Thyroid gland (tissue), 4 donors: ENCODE results near the gene KPTN. TPM values are rescaled to one million over a fixed set of nuclear protein-coding genes. Genes with fewer than 3 reads are reported as not detected.
"Not testable (repeated sequence)": the region's sequence is repeated elsewhere in the genome, so short reads cannot be mapped to it uniquely, and the experiment has no call there.

Experiments
- DNase-seq, 2 donors: peaks; one replicate each; pipeline ENCODE4 v3.0.0-alpha.2; 2019
- H3K27ac ChIP-seq, 3 donors: fragments of 200-600 bp; sonication (generic); 1 replicate in 2 of 3; 2 replicates in 1 of 3; pipeline ENCODE4 v1.5.1; 2016 to 2019; ENCODE audit warnings: mild to moderate bottlenecking in 1 of 3, moderate library complexity in 1 of 3
- H3K27me3 ChIP-seq: fragments of 200-600 bp; sonication (generic); one replicate; pipeline ENCODE4 v1.5.1; 2019
- H3K36me3 ChIP-seq, 2 donors: fragments of 200-600 bp; sonication (generic); one replicate each; pipeline ENCODE4 v1.5.1; 2016 to 2019
- H3K4me1 ChIP-seq, 2 donors: fragments of 200-600 bp; sonication (generic); one replicate each; pipeline ENCODE4 v1.5.1; 2017 to 2019
- H3K4me3 ChIP-seq, 3 donors: fragments of 200-600 bp; sonication (generic); replicated peaks in 1 of 3; 1 replicate in 2 of 3; 2 replicates in 1 of 3; pipeline ENCODE4 v1.5.1; 2016; ENCODE audit warnings: mild to moderate bottlenecking in 1 of 3
- H3K9me3 ChIP-seq: fragments of 200-600 bp; sonication (generic); one replicate; pipeline ENCODE4 v1.5.1; 2017
- POLR2A ChIP-seq, 2 donors: fragments of 450-650 bp; IDR thresholded peaks; one replicate each; pipeline ENCODE4 v1.6.1; 2017; ENCODE audit warnings: antibody characterized with exemption in 2 of 2, mild to moderate bottlenecking in 2 of 2, moderate library complexity in 1 of 2
- WGBS, 2 donors: methylation state at CpG; one replicate each; pipeline ENCODE4 v1.1.5; 2017; 5-methylcytosine and 5-hydroxymethylcytosine counted together
- intact Hi-C: fragments of 100-400 bp; cut with DNase I; formaldehyde crosslinking; loops from one replicate; pipeline ENCODE4 v1.15.1; 2023
- total RNA-seq, 4 donors: library from RNA; depleted of rRNA; stranded (reverse); fragments of >200 nt; gene quantifications; one replicate each; pipeline ENCODE4 v1.2.3, GENCODE V29; 2016
- TF ChIP-seq, protein P1 (sequence below), 6 experiments: fragments of 200-600 bp in 3 of 6; fragments of 450-650 bp in 3 of 6; sonication (generic) in 3 of 6; IDR thresholded peaks; one replicate each; pipeline ENCODE4 v1.5.1; 2016 to 2019; ENCODE audit warnings: antibody characterized with exemption in 6 of 6, mild to moderate bottlenecking in 2 of 6, inconsistent platforms in 1 of 6, moderate library complexity in 1 of 6

Gene KPTN
- total RNA-seq, 4 donors from 2014 or later, result 7.0 to 8.9 (median 7.3) TPM

DNA sequence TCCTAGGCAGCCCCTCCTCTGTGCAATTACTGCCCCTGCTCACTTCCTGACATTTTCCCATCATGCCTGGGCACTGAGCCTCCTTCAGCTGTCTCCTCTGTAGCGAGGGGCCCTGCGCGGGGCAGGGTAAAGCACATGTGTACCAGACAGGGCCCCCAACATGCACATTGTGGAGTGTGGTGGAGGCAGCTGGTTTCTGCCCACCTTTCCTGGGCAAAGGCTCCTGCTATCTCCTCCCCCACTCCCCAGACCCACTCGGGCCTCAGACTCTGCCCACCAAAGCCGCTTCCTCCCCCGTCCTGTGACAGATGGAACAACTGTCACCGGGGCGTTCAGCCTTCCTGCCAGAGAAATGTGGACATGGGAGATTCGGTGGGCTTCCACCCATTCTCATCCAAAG lies 2.9 kb upstream of the KPTN start:
- Histone ChIP-seq H3K4me1 (peaks cover 5 to 23% of the 10 kb centered on the region in 2 donors), H3K27me3 (no peaks in the 10 kb centered on the region), H3K4me3 (no peak overlapping the region), H3K27ac (no peak overlapping the region), H3K36me3 (peaks cover 14% of the 10 kb centered on the region in 2 donors), H3K9me3 (no peaks in the 10 kb centered on the region)
- no peak for DNase-seq
- intact Hi-C loops, result no loop called here
- TF ChIP-seq POLR2A (IDR thresholded peaks at IDR 0.05), result no peak
- TF ChIP-seq, protein P1, sequence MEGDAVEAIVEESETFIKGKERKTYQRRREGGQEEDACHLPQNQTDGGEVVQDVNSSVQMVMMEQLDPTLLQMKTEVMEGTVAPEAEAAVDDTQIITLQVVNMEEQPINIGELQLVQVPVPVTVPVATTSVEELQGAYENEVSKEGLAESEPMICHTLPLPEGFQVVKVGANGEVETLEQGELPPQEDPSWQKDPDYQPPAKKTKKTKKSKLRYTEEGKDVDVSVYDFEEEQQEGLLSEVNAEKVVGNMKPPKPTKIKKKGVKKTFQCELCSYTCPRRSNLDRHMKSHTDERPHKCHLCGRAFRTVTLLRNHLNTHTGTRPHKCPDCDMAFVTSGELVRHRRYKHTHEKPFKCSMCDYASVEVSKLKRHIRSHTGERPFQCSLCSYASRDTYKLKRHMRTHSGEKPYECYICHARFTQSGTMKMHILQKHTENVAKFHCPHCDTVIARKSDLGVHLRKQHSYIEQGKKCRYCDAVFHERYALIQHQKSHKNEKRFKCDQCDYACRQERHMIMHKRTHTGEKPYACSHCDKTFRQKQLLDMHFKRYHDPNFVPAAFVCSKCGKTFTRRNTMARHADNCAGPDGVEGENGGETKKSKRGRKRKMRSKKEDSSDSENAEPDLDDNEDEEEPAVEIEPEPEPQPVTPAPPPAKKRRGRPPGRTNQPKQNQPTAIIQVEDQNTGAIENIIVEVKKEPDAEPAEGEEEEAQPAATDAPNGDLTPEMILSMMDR (IDR thresholded peaks at IDR 0.05), result no peak
- 80 to 85% methylated on average over 5 to 9 of the region's 9 CpGs for WGBS, 2 donors

DNA sequence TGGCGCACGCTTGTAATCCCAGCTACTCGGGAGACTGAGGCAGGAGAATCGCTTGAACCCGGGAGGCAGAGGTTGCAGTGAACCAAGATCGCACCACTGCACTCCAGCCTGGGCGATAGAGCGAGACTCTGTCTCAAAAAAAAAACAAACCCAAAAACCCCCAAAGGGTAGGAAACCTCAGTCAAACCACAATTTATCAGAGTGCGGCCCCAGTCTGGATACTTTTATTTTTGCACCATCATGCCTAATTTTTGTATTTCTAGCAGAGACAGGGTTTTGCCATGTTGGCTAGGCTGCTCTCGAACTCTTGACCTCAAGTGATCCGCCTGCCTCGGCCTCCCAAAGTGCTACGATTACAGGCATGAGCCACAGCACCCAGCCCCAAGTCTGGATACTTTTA lies 2.2 kb upstream of the KPTN start:
- DNase-seq, H3K27ac ChIP-seq, H3K9me3 ChIP-seq, intact Hi-C loops, H3K4me3 ChIP-seq, H3K27me3 ChIP-seq: not testable (repeated sequence)
- Histone ChIP-seq H3K36me3 (peaks cover 9 to 14% of the 10 kb centered on the region in 2 donors), H3K4me1 (peaks cover 5 to 21% of the 10 kb centered on the region in 2 donors)
- 88 to 89% methylated on average over 13 of the region's 13 CpGs for WGBS, 2 donors

DNA sequence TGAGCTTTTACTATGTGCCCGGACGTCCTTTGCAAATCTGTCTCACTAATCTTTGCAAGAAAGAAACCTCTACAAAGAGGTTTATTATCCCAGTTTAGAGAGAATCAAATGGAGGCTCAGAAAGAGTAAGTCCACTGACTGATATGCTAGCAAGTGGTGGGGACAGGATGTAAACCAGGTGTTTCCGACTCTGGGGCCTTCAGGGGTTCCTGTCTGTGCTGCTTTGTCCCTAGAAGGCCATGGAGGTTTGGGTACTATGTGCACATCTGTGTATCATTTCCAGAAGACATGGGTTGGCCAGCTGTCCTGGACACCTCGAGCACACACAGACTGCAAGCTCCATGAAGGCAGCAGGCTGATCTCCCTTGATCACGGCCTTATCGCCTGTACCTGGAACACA lies 1.2 kb upstream of the KPTN start:
- TF ChIP-seq, protein P1 (IDR thresholded peaks at IDR 0.05), result no peak
- no peak for TF ChIP-seq POLR2A (IDR thresholded peaks at IDR 0.05)
- H3K36me3 ChIP-seq, result peaks cover 9 to 14% of the 10 kb centered on the region in 2 donors
- H3K4me1 ChIP-seq, result peaks cover 5 to 15% of the 10 kb centered on the region in 2 donors
- peak overlapping the region in 1 of 3 donors; percentile 75 for H3K27ac ChIP-seq
- intact Hi-C loops, result no loop called here
- no peak overlapping the region for H3K4me3 ChIP-seq
- H3K9me3 ChIP-seq, result no peaks in the 10 kb centered on the region
- DNase-seq, result no peak
- WGBS, 2 donors, result 85 to 90% methylated on average over 6 of the region's 6 CpGs
- H3K27me3 ChIP-seq, result no peaks in the 10 kb centered on the region

DNA sequence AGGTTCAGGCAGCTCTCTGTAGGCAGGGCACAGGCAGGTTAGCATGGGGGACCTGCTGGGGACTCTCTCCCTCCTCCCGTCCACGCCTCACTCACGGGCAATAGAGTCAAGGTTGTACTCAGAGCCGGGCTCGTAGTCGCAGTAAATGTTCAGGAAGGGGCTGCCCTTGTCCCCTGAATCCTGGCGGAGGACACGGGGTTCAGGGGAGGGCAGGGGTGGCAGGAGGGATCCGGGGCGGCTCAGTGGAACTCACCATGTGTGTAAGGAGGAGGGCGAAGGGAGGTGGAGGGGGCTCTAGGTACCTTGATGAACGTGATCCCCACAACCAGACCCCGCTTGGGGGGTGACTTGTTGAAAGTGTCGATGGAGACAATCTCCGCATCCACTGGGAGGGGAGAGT lies 819 bp downstream of the KPTN start:
- no peak overlapping the region for H3K27ac ChIP-seq
- DNase-seq, result no peak
- TF ChIP-seq, protein P1 (IDR thresholded peaks at IDR 0.05), result no peak
- TF ChIP-seq POLR2A (IDR thresholded peaks at IDR 0.05), result no peak
- H3K4me1 ChIP-seq, result peaks cover 5 to 22% of the 10 kb centered on the region in 2 donors
- WGBS, 2 donors, result 87 to 91% methylated on average over 15 of the region's 15 CpGs
- H3K36me3 ChIP-seq, result peaks cover 0 to 5% of the 10 kb centered on the region in 2 donors
- H3K27me3 ChIP-seq, result no peaks in the 10 kb centered on the region
- no peaks in the 10 kb centered on the region for H3K9me3 ChIP-seq
- intact Hi-C loops, result no loop called here
- H3K4me3 ChIP-seq, result no peak overlapping the region

DNA sequence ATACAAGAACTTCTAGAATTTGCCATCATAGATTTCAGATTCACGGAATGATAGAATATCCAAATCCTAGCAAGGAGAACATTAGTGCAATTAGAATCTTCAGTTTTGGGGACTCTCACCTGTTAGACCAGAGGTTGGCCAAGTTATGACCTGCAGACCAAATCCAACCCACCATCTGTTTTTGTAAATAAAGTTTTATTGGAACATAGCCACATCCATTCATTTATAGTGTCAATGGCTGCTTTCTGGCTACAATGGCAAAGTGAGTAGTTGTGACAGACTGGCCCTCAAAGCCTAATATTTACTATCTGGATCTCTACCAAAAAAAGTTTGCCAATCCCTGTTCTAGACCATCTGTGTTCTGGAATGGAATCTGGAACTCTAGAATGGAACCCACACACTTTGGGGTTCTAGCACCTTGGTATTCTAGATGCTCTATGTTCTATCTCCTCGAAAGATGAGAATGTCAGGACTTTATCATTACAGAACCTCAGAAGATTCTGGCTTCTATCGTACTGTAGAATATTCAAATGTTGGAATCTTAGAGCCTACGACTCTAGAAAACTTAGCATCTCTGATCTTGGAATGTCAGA lies 2.5 kb downstream of the KPTN start:
- TF ChIP-seq, protein P1 (IDR thresholded peaks at IDR 0.05), result no peak
- no peak for TF ChIP-seq POLR2A (IDR thresholded peaks at IDR 0.05)
- 98% methylated on average over 4 of the region's 4 CpGs for WGBS, 2 donors
- Histone ChIP-seq H3K27ac (no peak overlapping the region), H3K4me3 (no peak overlapping the region), H3K9me3 (no peaks in the 10 kb centered on the region), H3K36me3 (no peaks in the 10 kb centered on the region), H3K27me3 (no peaks in the 10 kb centered on the region), H3K4me1 (peaks cover 5 to 22% of the 10 kb centered on the region in 2 donors)
- no peak for DNase-seq
- intact Hi-C loops, result no loop called here
